ENCODE measurements around the gene DIPK1B.

The DIPK1B gene

GRCh38 chr9:136686794-136687711 lies 25.3 kb upstream of the DIPK1B start, which contains the start of gene AGPAT2:
TSS of gene AGPAT2 (minus strand) at chr9:136687457. CDS start at chr9:136687357, 100 bp downstream.
- DNase-seq (ENCODE audit: low read depth), result no peak

DNA sequence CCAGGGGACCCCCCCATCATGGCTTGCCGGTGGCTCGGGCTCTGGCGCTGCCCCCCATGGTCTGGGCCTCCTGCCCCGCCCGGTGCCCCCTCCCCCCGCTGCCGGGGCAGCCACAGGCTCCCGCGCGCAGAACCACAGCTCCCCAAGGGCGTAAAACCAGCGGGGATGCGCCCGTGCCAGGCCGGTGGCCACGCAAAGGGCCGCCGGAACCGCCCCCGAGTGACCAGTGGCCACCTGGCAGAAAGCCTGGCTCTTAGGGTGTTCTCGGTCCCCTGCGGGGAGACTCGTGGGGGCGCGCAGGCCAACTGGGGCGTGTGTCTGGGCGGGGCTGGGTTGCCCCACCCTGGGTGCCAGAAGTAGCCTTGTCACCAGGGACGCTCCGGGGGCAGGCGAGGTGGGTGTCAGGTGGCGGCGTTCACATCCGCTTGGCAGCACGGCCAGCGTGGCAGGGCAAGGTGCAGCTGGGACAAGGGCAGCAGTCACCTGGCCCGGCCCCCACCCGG lies 24.6 kb upstream of the DIPK1B start:
- DNase-seq (ENCODE audit: low read depth), result no peak

GRCh38 chr9:136688274-136689107 lies 23.9 kb upstream of the DIPK1B start:
- DNase-seq (ENCODE audit: low read depth), result no peak

DNA sequence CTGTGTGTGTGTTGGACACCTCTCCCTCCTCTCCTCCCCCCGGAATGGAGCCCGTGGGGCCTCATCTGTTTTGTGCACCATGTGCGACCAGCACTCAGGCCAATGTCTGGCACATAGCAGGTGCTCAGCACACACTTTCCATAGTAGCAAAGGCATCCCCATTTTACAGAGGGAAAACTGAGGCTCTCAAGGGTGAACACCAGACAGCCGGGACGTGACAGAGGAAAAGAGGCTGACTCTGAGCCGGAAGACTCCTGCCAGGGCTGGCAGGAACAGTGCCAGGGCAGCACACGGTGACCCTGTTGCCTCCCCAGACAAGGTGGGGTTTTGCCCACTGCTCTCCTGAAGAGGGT lies 23.3 kb upstream of the DIPK1B start:
- DNase-seq (ENCODE audit: low read depth), result no peak

- no peak for DNase-seq (ENCODE audit: low read depth)
These were observed 22.1 kb upstream of the DIPK1B start for GRCh38 chr9:136690104-136690805.

DNA sequence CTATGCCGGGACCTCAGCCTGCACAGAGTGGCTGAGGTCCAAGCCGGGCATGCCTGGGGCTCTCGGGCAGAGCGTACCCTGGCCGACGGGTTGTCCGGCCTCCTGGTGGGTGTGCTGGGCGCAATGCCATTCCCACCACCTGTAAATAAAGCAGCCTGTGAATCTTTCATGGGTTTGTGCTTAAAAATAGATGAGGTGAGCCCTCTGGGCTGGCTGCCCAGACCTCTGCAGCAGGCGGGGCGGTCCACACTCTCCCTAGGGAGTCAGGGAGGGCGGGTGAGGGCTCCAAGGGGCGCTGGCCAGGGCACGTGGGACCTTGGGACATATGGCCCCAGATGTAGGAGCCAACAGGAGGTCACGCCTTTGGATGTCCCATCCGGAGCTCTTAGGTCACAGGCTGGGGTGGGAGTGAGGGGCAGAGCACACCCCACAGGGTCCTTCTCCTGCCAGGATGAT lies 21.5 kb upstream of the DIPK1B start:
- DNase-seq (ENCODE audit: low read depth), result no peak

- DNase-seq (ENCODE audit: low read depth), result no peak
These were observed 20.8 kb upstream of the DIPK1B start for GRCh38 chr9:136691316-136692184.

GRCh38 chr9:136692185-136693134 lies 19.9 kb upstream of the DIPK1B start:
- DNase-seq (ENCODE audit: low read depth), result no peak

DNA sequence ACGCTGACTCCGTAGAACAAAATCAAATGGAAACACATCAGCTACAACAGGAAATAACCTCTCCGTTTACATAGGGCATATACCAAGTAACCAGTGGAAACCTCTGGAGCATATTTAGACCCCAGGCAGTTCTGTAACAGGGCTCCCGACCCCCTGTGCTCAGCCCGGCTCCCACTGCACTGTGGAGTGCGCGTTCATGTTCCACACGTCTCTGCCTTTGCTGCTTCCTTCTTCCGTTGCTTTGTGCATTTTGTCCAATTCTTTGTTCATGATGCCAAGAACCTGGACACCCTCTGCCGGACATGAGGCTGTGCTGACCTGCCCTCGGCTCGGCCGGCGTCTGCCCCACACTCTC lies 19.3 kb upstream of the DIPK1B start:
- no peak for DNase-seq (ENCODE audit: low read depth)

GRCh38 chr9:136693490-136694162 lies 18.7 kb upstream of the DIPK1B start:
- DNase-seq (ENCODE audit: low read depth), result no peak

- no peak for DNase-seq (ENCODE audit: low read depth)
These were observed 18.1 kb upstream of the DIPK1B start for GRCh38 chr9:136694163-136694871.

DNA sequence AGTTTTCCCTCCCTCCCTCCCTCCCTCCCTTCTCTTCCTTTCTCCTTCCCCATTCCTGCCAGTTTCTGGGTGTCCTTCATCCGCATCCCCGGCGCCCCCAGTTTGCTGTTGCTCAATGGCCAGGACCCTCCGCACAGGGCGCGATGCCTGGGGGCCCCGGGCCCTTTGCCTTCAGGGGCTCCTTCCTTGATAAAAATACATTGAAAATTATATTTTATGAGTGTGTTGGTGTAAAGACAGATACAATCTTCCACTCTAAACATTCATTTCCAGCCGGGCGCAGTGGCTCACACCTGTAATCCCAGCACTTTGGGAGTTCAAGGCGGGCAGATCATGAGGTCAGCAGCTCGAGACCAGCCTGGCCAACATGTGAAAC lies 17.5 kb upstream of the DIPK1B start:
- no peak for DNase-seq (ENCODE audit: low read depth)

GRCh38 chr9:136695435-136695895 lies 16.9 kb upstream of the DIPK1B start:
- DNase-seq (ENCODE audit: low read depth), result no peak

DNA sequence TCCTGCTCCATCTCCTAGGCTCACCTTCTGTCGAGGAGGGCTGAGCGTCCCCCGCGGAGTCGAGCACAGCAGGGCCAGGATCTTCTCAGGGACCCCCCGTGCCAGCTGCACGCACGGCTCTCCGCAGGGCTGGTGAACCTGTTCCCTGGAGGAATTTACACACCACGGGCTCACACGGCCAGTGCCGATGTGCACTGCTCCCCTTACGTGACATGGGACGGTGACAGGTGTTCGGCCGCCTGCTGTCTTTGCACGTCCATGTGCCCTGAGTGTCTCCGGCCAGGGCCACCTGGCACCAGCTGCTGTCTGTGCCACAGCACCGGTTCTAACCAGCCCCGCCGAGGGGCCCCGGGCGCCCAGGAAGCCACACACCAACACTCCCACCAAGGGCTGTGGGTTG lies 16.4 kb upstream of the DIPK1B start:
- DNase-seq (ENCODE audit: low read depth), result no peak

DNA sequence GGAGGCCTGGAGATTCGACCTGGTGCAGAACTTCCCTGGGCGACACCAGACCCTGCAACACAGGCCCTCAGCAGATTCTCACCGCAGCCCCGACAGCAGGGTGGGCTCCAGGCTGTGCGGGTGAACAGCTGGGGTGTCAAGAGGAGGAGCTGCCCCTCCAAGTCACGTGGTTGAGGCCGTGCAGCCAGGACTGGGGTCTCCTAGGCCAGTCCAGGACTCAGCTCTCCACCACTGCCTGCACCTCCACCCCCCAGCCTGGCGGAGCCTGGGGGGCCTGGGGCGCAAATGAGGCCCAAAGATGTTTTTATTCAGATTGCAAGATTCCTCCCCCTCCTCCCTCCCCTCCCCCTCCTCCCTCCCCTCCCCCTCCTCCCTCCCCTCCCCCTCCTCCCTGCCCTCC lies 15.9 kb upstream of the DIPK1B start:
- no peak for DNase-seq (ENCODE audit: low read depth)

- no peak for DNase-seq (ENCODE audit: low read depth)
These were observed 15.1 kb upstream of the DIPK1B start for GRCh38 chr9:136697146-136697820.

- no peak for DNase-seq (ENCODE audit: low read depth)
These were observed 14.4 kb upstream of the DIPK1B start for GRCh38 chr9:136697821-136698526.

Data from HS-27A (cell line).